Peyer's patch (tissue), 4 donors: ENCODE measurements around the gene ZNF155. TPM values are rescaled to one million over a fixed set of nuclear protein-coding genes. Genes with fewer than 3 reads are reported as not detected.

Experiments used
- DNase-seq, 3 donors: peaks; one replicate each; pipeline ENCODE4 v3.0.0-alpha.2; 2017 to 2019
- H3K27ac ChIP-seq, 4 donors: fragments of 200-600 bp; sonication (generic); one replicate each; pipeline ENCODE4 v1.5.1; 2016 to 2019
- H3K27me3 ChIP-seq, 2 donors: fragments of 200-600 bp; sonication (generic); one replicate each; pipeline ENCODE4 v1.5.1; 2019
- H3K36me3 ChIP-seq, 3 donors: fragments of 200-600 bp; sonication (generic); one replicate each; pipeline ENCODE4 v1.5.1; 2016 to 2019
- H3K4me1 ChIP-seq, 4 donors: fragments of 200-600 bp; sonication (generic); one replicate each; pipeline ENCODE4 v1.5.1; 2016 to 2019
- H3K4me3 ChIP-seq, 4 donors: fragments of 200-600 bp; sonication (generic); 1 replicate in 3 of 4; 2 replicates in 1 of 4; pipeline ENCODE4 v1.5.1; 2016 to 2019; ENCODE audit warnings: mild to moderate bottlenecking in 1 of 4
- H3K9me3 ChIP-seq, 4 donors: fragments of 200-600 bp; sonication (generic); one replicate each; pipeline ENCODE4 v1.5.1; 2016 to 2019; ENCODE audit warnings: mild to moderate bottlenecking in 1 of 4
- CTCF ChIP-seq, 6 experiments: fragments of 450-650 bp in 4 of 6; fragments of 200-600 bp in 2 of 6; sonication (generic) in 1 of 6; IDR thresholded peaks; one replicate each; pipeline ENCODE4 v1.5.1; 2017 to 2019; ENCODE audit warnings: antibody characterized with exemption in 6 of 6, mild to moderate bottlenecking in 3 of 6, moderate library complexity in 1 of 6
- POLR2A ChIP-seq, 2 donors: fragments of 450-650 bp; IDR thresholded peaks; one replicate each; pipeline ENCODE4 v1.5.1; 2017; ENCODE audit warnings: antibody characterized with exemption in 2 of 2, mild to moderate bottlenecking in 2 of 2, moderate library complexity in 2 of 2
- total RNA-seq, 4 donors: library from RNA; depleted of rRNA; stranded (reverse); fragments of >200 nt; gene quantifications; one replicate each; pipeline ENCODE4 v1.1.0, GENCODE V29; 2016

ZNF155 gene
- total RNA-seq, 4 donors from 2014 or later = 2.5 to 10.9 (median 6.2) TPM

- Histone ChIP-seq H3K4me1 (no peaks in the 10 kb centered on the region), H3K4me3 (no peak overlapping the region), H3K36me3 (peaks cover 0 to 59% (median 15%) of the 10 kb centered on the region in 3 donors), H3K27ac (no peak overlapping the region), H3K27me3 (no peaks in the 10 kb centered on the region), H3K9me3 (peaks cover 0 to 60% (median 12%) of the 10 kb centered on the region in 4 donors)
- DNase-seq = no peak
- no peak for TF ChIP-seq POLR2A (IDR thresholded peaks at IDR 0.05)
- TF ChIP-seq CTCF (IDR thresholded peaks at IDR 0.05) = no peak
Observed at GRCh38 chr19:44010468-44010867, 26.5 kb downstream of the ZNF155 start.

- TF ChIP-seq CTCF (IDR thresholded peaks at IDR 0.05) = no peak
- no peak for TF ChIP-seq POLR2A (IDR thresholded peaks at IDR 0.05)
- Histone ChIP-seq H3K27me3 (no peaks in the 10 kb centered on the region), H3K27ac (no peak overlapping the region), H3K9me3 (peaks cover 0 to 3% (median 0%) of the 10 kb centered on the region in 4 donors), H3K36me3 (no peaks in the 10 kb centered on the region), H3K4me1 (no peaks in the 10 kb centered on the region), H3K4me3 (no peak overlapping the region)
- DNase-seq = no peak
Observed at GRCh38 chr19:44019498-44019897, 35.5 kb downstream of the ZNF155 start.

GRCh38 chr19:44021221-44021620 is 37.2 kb downstream of the ZNF155 start:
- H3K9me3 ChIP-seq = no peaks in the 10 kb centered on the region
- H3K27ac ChIP-seq = no peak overlapping the region
- no peak overlapping the region for H3K4me3 ChIP-seq
- H3K27me3 ChIP-seq = no peaks in the 10 kb centered on the region
- peaks cover 0 to 6% (median 0%) of the 10 kb centered on the region in 4 donors for H3K4me1 ChIP-seq
- no peak for DNase-seq
- no peak for TF ChIP-seq CTCF (IDR thresholded peaks at IDR 0.05)
- TF ChIP-seq POLR2A (IDR thresholded peaks at IDR 0.05) = no peak
- H3K36me3 ChIP-seq = no peaks in the 10 kb centered on the region

- H3K36me3 ChIP-seq = peaks cover 0 to 34% (median 0%) of the 10 kb centered on the region in 3 donors
- TF ChIP-seq CTCF (IDR thresholded peaks at IDR 0.05) = no peak
- no peak for TF ChIP-seq POLR2A (IDR thresholded peaks at IDR 0.05)
- peak overlapping the region in 2 of 4 donors; percentile 13 to 52 for H3K27ac ChIP-seq
- H3K27me3 ChIP-seq = no peaks in the 10 kb centered on the region
- peaks cover 0 to 22% (median 0%) of the 10 kb centered on the region in 4 donors for H3K9me3 ChIP-seq
- DNase-seq = no peak
- H3K4me1 ChIP-seq = peaks cover 0 to 7% (median 0%) of the 10 kb centered on the region in 4 donors
- peak overlapping the region; percentile 61 to 96 (median 72) for H3K4me3 ChIP-seq
Observed at GRCh38 chr19:44024900-44025216, 40.9 kb downstream of the ZNF155 start.

GRCh38 chr19:44025217-44025936 is 41.4 kb downstream of the ZNF155 start, which contains the start of gene ZNF222:
ZNF222 (plus strand) TSS chr19:44025379; CDS start chr19:44025437, 58 bp downstream.
- H3K27ac ChIP-seq = peak within 1 kb of the TSS; percentile 13 to 53 (median 38)

More at GRCh38 chr19:44025217-44025936, 41.4 kb downstream of the ZNF155 start, which contains the start of gene ZNF222:
- Histone ChIP-seq H3K27me3 (no peaks in the 10 kb centered on the region), H3K9me3 (peaks cover 0 to 27% (median 0%) of the 10 kb centered on the region in 4 donors), H3K4me1 (peaks cover 0 to 7% (median 0%) of the 10 kb centered on the region in 4 donors), H3K36me3 (peaks cover 0 to 39% (median 0%) of the 10 kb centered on the region in 3 donors), H3K4me3 (peak within 1 kb of the TSS; percentile 61 to 96 (median 72))
- TF ChIP-seq POLR2A (IDR thresholded peaks at IDR 0.05) = no peak
- no peak for TF ChIP-seq CTCF (IDR thresholded peaks at IDR 0.05)
- peak; percentile 76 to 95 (median 87) for DNase-seq
